Stomach (tissue), 9 donors: ENCODE measurements around the gene CDIPT. TPM values are rescaled to one million over a fixed set of nuclear protein-coding genes. Genes with fewer than 3 reads are reported as not detected.

Experiments
- DNase-seq, 2 donors: peaks; one replicate each; pipeline versions ENCODE4 v3.0.0 to v3.0.0-alpha.2; 2013 to 2019
- H3K27ac ChIP-seq, 5 donors: fragments of 200-600 bp in 4 of 5; sonication (generic) in 4 of 5; one replicate each; pipeline ENCODE4 v1.5.1; 2013 to 2019; ENCODE audit warnings: mild to moderate bottlenecking in 1 of 5, moderate library complexity in 1 of 5
- H3K27me3 ChIP-seq, 3 donors: fragments of 200-600 bp; sonication (generic); one replicate each; pipeline ENCODE4 v1.5.1; 2017 to 2019; ENCODE audit warnings: mixed run types in 1 of 3
- H3K36me3 ChIP-seq, 4 donors: fragments of 200-600 bp; sonication (generic); 1 replicate in 3 of 4; 2 replicates in 1 of 4; pipeline ENCODE4 v1.5.1; 2016 to 2019
- H3K4me1 ChIP-seq, 4 donors: fragments of 200-600 bp; sonication (generic); one replicate each; pipeline ENCODE4 v1.5.1; 2016 to 2019
- H3K4me3 ChIP-seq, 4 donors: fragments of 200-600 bp; sonication (generic) in 3 of 4; one replicate each; pipeline ENCODE4 v1.5.1; 2016 to 2019; ENCODE audit warnings: mild to moderate bottlenecking in 1 of 4
- H3K9me3 ChIP-seq, 4 donors: fragments of 200-600 bp; sonication (generic); one replicate each; pipeline ENCODE4 v1.5.1; 2016 to 2019
- EP300 ChIP-seq: sonication (generic); formaldehyde crosslinking; IDR thresholded peaks from one replicate; pipeline ENCODE4 v1.6.1; 2017; ENCODE audit warnings: antibody characterized with exemption
- POLR2A ChIP-seq, 4 donors: fragments of 450-650 bp; IDR thresholded peaks; one replicate each; pipeline ENCODE4 v1.6.1; 2016; ENCODE audit warnings: antibody characterized with exemption in 4 of 4, control low read depth in 2 of 4, mild to moderate bottlenecking in 1 of 4, moderate library complexity in 1 of 4
- POLR2AphosphoS5 ChIP-seq, 3 donors: sonication (generic); formaldehyde crosslinking; IDR thresholded peaks; one replicate each; pipeline ENCODE4 v1.6.1; 2016; ENCODE audit warnings: antibody characterized with exemption in 3 of 3
- WGBS, 5 donors: extraction: QIAGEN DNeasy Blood & Tissue Kit in 3 of 5; methylation state at CpG; one replicate each; pipeline versions ENCODE4 v1.1.5 to v1.1.7; 2013 to 2018; 5-methylcytosine and 5-hydroxymethylcytosine counted together
- intact Hi-C: fragments of 100-400 bp; cut with DNase I; formaldehyde crosslinking; loops from one replicate; pipeline ENCODE4 v1.15.1; 2023; ENCODE audit warnings: low total_unique reads
- polyA plus RNA-seq, 3 donors: library from polyadenylated mRNA; stranded (reverse); fragments of 200-250 nt; gene quantifications; one replicate each; pipeline ENCODE4 v1.2.3, GENCODE V29; 2013
- total RNA-seq, 5 donors: library from RNA; depleted of rRNA; stranded (reverse); fragments of >200 nt; gene quantifications; one replicate each; pipeline versions ENCODE4 v1.1.0 to v1.2.3, GENCODE V29; 2014 to 2016
- TF ChIP-seq, protein P1 (sequence below), 7 experiments: fragments of 450-650 bp in 4 of 7; fragments of 200-600 bp in 3 of 7; sonication (generic) in 3 of 7; IDR thresholded peaks; one replicate each; pipeline ENCODE4 v1.5.1; 2016 to 2019; ENCODE audit warnings: antibody characterized with exemption in 7 of 7, control low read depth in 2 of 7, mild to moderate bottlenecking in 1 of 7
- donor health status: healthy with polysubstance abuse.
- donor health status: Bipolar disorder and iron deficiency.
- donor health status: healthy.

The CDIPT gene
- total and polyA plus RNA-seq, 8 donors = 2.3 to 91.5 (median 54.2) TPM

DNA sequence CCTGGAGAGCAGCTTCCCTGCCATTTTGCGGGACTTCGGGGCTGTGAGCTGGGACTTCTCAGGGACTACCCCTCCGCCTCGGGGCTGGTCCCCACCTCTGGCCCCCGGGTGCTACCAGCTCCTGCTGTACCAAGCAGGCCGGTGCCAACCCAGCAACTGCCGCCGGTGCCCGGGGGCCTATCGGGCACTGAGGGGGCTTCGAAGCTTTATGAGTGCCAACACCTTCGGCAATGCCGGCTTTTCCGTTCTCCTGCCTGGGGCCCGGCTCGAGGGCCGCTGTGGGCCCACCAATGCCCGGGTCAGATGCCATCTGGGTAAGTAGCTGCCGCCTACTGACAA is 38.5 kb upstream of the CDIPT start:
- 49 to 88% (median 59%) methylated on average over 9 to 19 of the region's 19 CpGs for WGBS, 5 donors
- Histone ChIP-seq H3K9me3 (no peaks in the 10 kb centered on the region), H3K4me1 (peaks cover 4 to 38% (median 34%) of the 10 kb centered on the region in 4 donors), H3K27ac (peak overlapping the region; percentile 81 to 93 (median 89)), H3K27me3 (peaks cover 0 to 48% (median 24%) of the 10 kb centered on the region in 3 donors), H3K36me3 (peaks cover 0 to 11% (median 7%) of the 10 kb centered on the region in 4 donors), H3K4me3 (peak overlapping the region; percentile 52 to 68 (median 60))
- TF ChIP-seq, protein P1, sequence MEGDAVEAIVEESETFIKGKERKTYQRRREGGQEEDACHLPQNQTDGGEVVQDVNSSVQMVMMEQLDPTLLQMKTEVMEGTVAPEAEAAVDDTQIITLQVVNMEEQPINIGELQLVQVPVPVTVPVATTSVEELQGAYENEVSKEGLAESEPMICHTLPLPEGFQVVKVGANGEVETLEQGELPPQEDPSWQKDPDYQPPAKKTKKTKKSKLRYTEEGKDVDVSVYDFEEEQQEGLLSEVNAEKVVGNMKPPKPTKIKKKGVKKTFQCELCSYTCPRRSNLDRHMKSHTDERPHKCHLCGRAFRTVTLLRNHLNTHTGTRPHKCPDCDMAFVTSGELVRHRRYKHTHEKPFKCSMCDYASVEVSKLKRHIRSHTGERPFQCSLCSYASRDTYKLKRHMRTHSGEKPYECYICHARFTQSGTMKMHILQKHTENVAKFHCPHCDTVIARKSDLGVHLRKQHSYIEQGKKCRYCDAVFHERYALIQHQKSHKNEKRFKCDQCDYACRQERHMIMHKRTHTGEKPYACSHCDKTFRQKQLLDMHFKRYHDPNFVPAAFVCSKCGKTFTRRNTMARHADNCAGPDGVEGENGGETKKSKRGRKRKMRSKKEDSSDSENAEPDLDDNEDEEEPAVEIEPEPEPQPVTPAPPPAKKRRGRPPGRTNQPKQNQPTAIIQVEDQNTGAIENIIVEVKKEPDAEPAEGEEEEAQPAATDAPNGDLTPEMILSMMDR (IDR thresholded peaks at IDR 0.05) = no peak
- TF ChIP-seq POLR2A (IDR thresholded peaks at IDR 0.05) (no peak), EP300 (no peak), POLR2AphosphoS5 (IDR thresholded peaks at IDR 0.05) (no peak)
- intact Hi-C loops = no loop called here
- DNase-seq = no peak

DNA sequence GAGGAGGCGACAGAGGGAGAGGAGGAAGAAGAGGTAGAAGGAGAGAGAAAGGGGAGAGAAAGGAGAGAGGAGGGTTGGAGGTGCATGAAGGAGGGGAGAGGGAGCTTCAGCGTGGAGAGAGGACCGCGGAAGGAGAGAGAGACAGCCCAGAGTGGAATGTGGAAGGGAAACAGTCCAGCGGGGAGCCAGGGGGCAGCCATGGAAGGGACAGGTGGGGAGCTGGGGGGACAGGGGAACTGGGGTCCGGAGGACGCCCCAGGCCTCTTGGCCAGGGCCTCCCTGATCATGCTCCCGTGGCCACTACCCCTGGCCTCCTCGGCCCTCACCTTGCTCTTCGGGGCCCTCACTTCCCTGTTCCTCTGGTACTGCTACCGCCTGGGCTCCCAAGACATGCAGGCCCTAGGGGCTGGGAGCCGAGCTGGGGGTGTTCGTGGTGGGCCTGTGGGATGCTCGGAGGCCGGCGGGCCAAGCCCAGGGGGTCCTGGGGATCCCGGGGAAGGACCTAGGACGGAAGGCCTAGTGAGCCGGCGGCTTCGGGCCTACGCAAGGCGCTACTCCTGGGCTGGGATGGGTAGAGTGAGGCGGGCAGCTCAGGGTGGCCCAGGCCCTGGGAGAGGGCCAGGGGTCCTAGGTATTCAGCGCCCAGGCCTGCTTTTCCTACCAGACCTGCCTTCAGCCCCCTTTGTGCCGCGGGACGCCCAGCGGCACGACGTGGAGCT is 38.0 kb upstream of the CDIPT start:
- WGBS, 5 donors = 29 to 49% (median 37%) methylated on average over 22 to 31 of the region's 31 CpGs
- TF ChIP-seq EP300 (no peak), POLR2AphosphoS5 (IDR thresholded peaks at IDR 0.05) (no peak)
- TF ChIP-seq, protein P1 (IDR thresholded peaks at IDR 0.05) = no peak
- Histone ChIP-seq H3K27ac (peak overlapping the region; percentile 81 to 93 (median 89)), H3K9me3 (no peaks in the 10 kb centered on the region), H3K27me3 (peaks cover 0 to 52% (median 25%) of the 10 kb centered on the region in 3 donors), H3K36me3 (peaks cover 0 to 6% (median 2%) of the 10 kb centered on the region in 4 donors), H3K4me3 (peak overlapping the region; percentile 52 to 68 (median 60)), H3K4me1 (peaks cover 4 to 38% (median 34%) of the 10 kb centered on the region in 4 donors)
- intact Hi-C loops = no loop called here
- peak in 1 of 2 donors; percentile 25 for DNase-seq

DNA sequence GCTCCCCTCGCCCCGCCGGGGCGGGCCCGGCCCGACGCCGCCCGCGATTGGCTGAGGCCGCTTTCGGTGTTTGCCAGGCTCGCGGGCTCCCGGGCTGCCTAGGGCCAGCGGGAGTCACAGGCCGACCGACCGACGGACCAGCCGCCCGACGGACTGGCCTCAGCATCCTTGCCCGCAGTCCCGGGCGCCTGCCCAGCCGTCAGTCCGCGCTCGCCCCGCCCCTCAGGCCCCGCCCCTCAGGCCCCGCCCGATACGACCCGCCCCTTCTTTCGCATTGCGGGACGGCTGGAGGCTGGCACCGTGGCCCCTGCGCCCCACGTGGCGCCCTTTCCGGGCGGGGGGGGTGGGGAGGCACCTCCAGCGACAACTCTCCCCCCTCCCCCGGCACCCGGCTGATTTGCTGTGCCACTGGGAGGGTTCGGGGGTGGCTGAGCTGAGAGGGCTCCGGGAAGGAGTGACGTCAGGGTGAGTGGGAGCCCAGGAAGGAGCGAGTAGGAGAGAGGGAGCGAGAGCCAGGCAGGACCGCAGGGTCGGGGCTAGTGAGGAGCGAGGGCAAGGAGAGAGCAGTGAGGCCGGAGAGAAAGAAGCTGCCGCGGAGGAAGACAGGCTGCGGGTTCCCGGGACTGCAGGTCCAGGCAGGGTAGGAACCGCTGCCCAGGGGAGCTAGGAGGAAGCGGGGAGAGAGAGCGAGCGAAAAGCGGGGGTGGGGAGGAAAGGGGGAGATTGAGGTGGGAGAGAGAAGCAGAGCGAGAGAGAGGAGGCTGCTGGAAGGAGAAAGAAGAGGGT is 37.3 kb upstream of the CDIPT start, which contains the start of gene ASPHD1:
ASPHD1 (plus strand) TSS at position 387 of the 786 bp plus-strand sequence. CDS start 484 bp downstream, outside the sequence.
- no peaks in the 10 kb centered on the region for H3K9me3 ChIP-seq
- 1 to 2% (median 1%) methylated on average over 24 to 66 of the region's 67 CpGs for WGBS, 5 donors
- H3K4me1 ChIP-seq = peaks cover 4 to 38% (median 34%) of the 10 kb centered on the region in 4 donors
- DNase-seq = peak; percentile 84 to 90
- peak within 1 kb of the TSS; percentile 52 to 68 (median 60) for H3K4me3 ChIP-seq
- peaks cover 0 to 52% (median 25%) of the 10 kb centered on the region in 3 donors for H3K27me3 ChIP-seq
- no peaks in the 10 kb centered on the region for H3K36me3 ChIP-seq
- TF ChIP-seq, protein P1 (IDR thresholded peaks at IDR 0.05) = no peak
- TF ChIP-seq POLR2AphosphoS5 (IDR thresholded peaks at IDR 0.05) = peak in 2 of 3 donors; percentile 64 to 78
- TF ChIP-seq POLR2A (IDR thresholded peaks at IDR 0.05) = peak in 1 of 4 donors; percentile 80
- no peak for TF ChIP-seq EP300
- peak within 1 kb of the TSS; percentile 81 to 93 (median 89) for H3K27ac ChIP-seq
- intact Hi-C loops = no loop called here

DNA sequence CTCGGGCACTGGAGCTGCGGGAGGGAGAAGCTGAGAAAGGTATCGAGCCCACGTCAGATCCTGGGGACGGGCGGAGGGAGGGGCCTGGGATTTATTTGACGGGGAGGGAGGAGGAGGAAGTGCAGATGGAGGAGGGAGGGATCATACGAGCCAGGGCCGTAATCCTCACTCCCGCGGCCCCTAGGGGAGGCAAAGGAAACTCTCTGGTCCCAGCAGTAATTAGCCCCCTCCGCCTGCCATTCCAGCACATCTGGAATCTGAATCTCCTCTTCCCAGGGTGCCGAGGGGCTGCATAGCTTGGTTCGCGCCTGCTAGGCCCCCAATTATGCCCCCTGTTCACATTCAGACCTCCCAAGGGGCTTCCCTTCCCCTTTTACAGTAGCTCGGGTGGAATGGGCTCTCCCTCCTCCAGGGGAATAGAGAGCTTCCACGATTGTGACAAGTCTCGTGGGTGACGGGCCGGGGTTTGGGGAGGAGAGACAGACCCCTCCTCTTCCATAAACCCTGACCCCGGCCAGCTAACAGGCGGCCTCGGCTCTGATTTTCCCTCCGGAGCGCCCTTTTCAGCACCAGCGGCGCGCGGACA is 36.6 kb upstream of the CDIPT start, which contains the start of gene SEZ6L2:
SEZ6L2 (minus strand) TSS at position 35 of the 586 bp plus-strand sequence. CDS start 531 bp downstream, outside the sequence.
- Histone ChIP-seq H3K4me3 (peak within 1 kb of the TSS; percentile 52 to 68 (median 60)), H3K27me3 (peaks cover 0 to 52% (median 25%) of the 10 kb centered on the region in 3 donors), H3K27ac (peak within 1 kb of the TSS; percentile 81 to 93 (median 89)), H3K9me3 (no peaks in the 10 kb centered on the region), H3K36me3 (no peaks in the 10 kb centered on the region), H3K4me1 (peaks cover 4 to 38% (median 34%) of the 10 kb centered on the region in 4 donors)
- TF ChIP-seq EP300 (no peak), POLR2A (IDR thresholded peaks at IDR 0.05) (peak in 1 of 4 donors; percentile 0), POLR2AphosphoS5 (IDR thresholded peaks at IDR 0.05) (peak in 1 of 3 donors; percentile 22)
- TF ChIP-seq, protein P1 (IDR thresholded peaks at IDR 0.05) = peak in 3 of 7 experiments; percentile 22 to 48 (median 38)
- 0 to 2% (median 1%) methylated on average over 22 to 29 of the region's 29 CpGs for WGBS, 5 donors
- DNase-seq = peak; percentile 89 to 97
- intact Hi-C loops = no loop called here
